H1 (cell line): Measurements from ENCODE around the gene ARHGAP27. TPM values are rescaled to one million over a fixed set of nuclear protein-coding genes. Genes with fewer than 3 reads are reported as not detected.

ENCODE experiments used
- CTCF ChIA-PET: fragments of 300-600 bp; sonication (Branson Sonifier 250); formaldehyde crosslinking; loops from one replicate; lab custom pipeline; 2021; ENCODE audit not compliant: partially characterized antibody; lab: Charles Lee
- POLR2A ChIA-PET: fragments of 300-600 bp; sonication (Branson Sonifier 250); formaldehyde crosslinking; loops from one replicate; lab custom pipeline; 2021; ENCODE audit warnings: inconsistent platforms; ENCODE audit not compliant: partially characterized antibody; lab: Charles Lee
- DNase-seq, 2 experiments: peaks; one replicate each; pipeline versions ENCODE4 v3.0.0 to v3.0.0-alpha.2; 2010 to 2022; ENCODE audit warnings: low spot score in 2 of 2, low read depth in 1 of 2, mixed read lengths in 1 of 2
- FAIRE-seq: peaks from 2 replicates; lab custom pipeline; 2011; peaks lifted over from hg19 to GRCh38; lab: Jason Lieb, UNC
- H2AFZ ChIP-seq: 2 replicates; pipeline ENCODE4 v1.8.1; 2012; ENCODE audit warnings: low read length, inconsistent platforms
- H2AK5ac ChIP-seq: 2 replicates; pipeline ENCODE4 v1.6.1; 2013; ENCODE audit warnings: low read depth, low read length
- H2BK120ac ChIP-seq: replicated peaks from 2 replicates; pipeline ENCODE3; 2013; ENCODE audit warnings: low read depth, low read length, inconsistent platforms
- H2BK12ac ChIP-seq: 2 replicates; pipeline ENCODE4 v1.6.1; 2013; ENCODE audit warnings: low read depth, low read length
- H2BK15ac ChIP-seq: 2 replicates; pipeline ENCODE4 v1.6.1; 2013; ENCODE audit warnings: low read length
- H2BK20ac ChIP-seq: 2 replicates; pipeline ENCODE4 v1.6.1; 2013; ENCODE audit warnings: low read length
- H2BK5ac ChIP-seq: 2 replicates; pipeline ENCODE4 v1.6.1; 2013; ENCODE audit warnings: low read depth, low read length
- H3K14ac ChIP-seq: 2 replicates; pipeline ENCODE4 v1.6.1; 2013; ENCODE audit warnings: inconsistent platforms; ENCODE audit not compliant: insufficient read length
- H3K18ac ChIP-seq: 2 replicates; pipeline ENCODE4 v1.6.1; 2013; ENCODE audit warnings: low read length; ENCODE audit errors: extremely low read depth
- H3K23ac ChIP-seq: 2 replicates; pipeline ENCODE4 v1.6.1; 2013; ENCODE audit warnings: inconsistent platforms; ENCODE audit not compliant: insufficient read length
- H3K23me2 ChIP-seq: 2 replicates; pipeline ENCODE4 v1.6.1; 2013; ENCODE audit warnings: low read depth, low read length
- H3K27ac ChIP-seq: 2 replicates; pipeline ENCODE4 v1.6.1; 2011; ENCODE audit warnings: low read depth, low read length, inconsistent platforms
- H3K27me3 ChIP-seq, 4 experiments: replicated peaks in 1 of 4; 1 replicate in 1 of 4; 2 replicates in 3 of 4; pipeline versions ENCODE4 v1.6.1 to v1.8.1; 2011 to 2013; ENCODE audit warnings: low read length in 3 of 4, mild to moderate bottlenecking in 3 of 4, inconsistent platforms in 2 of 4, mixed read lengths in 2 of 4, moderate library complexity in 1 of 4; ENCODE audit not compliant: control insufficient read depth in 3 of 4, insufficient read depth in 3 of 4; ENCODE audit errors: extremely low read depth in 1 of 4
- H3K36me3 ChIP-seq, 4 experiments: 2 replicates each; pipeline versions ENCODE4 v1.6.1 to v1.8.1; 2011 to 2013; ENCODE audit warnings: mild to moderate bottlenecking in 4 of 4, low read length in 3 of 4, moderate library complexity in 2 of 4, control low read depth in 1 of 4, inconsistent platforms in 1 of 4; ENCODE audit not compliant: insufficient read depth in 4 of 4, control insufficient read depth in 2 of 4
- H3K4ac ChIP-seq: replicated peaks from 2 replicates; pipeline ENCODE3; 2013; ENCODE audit warnings: low read length, low read depth, mixed read lengths, inconsistent platforms; ENCODE audit not compliant: insufficient read length
- H3K4me1 ChIP-seq, 4 experiments: replicated peaks in 1 of 4; 1 replicate in 1 of 4; 2 replicates in 3 of 4; pipeline versions ENCODE4 v1.6.1 to v1.8.1; 2011 to 2013; ENCODE audit warnings: low read length in 3 of 4, inconsistent platforms in 2 of 4, mixed read lengths in 1 of 4; ENCODE audit not compliant: insufficient read depth in 4 of 4, control insufficient read depth in 3 of 4
- H3K4me2 ChIP-seq, 2 experiments: 2 replicates each; pipeline versions ENCODE4 v1.6.1 to v1.8.1; 2011 to 2013; ENCODE audit warnings: low read depth in 2 of 2, low read length in 2 of 2, control low read depth in 1 of 2, inconsistent platforms in 1 of 2, mild to moderate bottlenecking in 1 of 2; ENCODE audit not compliant: insufficient read depth in 1 of 2
- H3K4me3 ChIP-seq, 4 experiments: fragments of 200-600, 300-600 bp in 1 of 4; sonication (generic), shearing (Covaris generic), sonication (Bioruptor Twin) in 1 of 4; 2 replicates each; pipeline versions ENCODE4 v1.5.1 to v1.8.1; 2011 to 2016; ENCODE audit warnings: low read length in 4 of 4, low read depth in 3 of 4, control low read depth in 2 of 4, inconsistent platforms in 2 of 4, mild to moderate bottlenecking in 2 of 4, mixed read lengths in 1 of 4, moderate library complexity in 1 of 4; ENCODE audit not compliant: insufficient read depth in 2 of 4; ENCODE audit errors: extremely low read depth in 1 of 4
- H3K56ac ChIP-seq: replicated peaks from 2 replicates; pipeline ENCODE3; 2013; ENCODE audit warnings: low read depth, mild to moderate bottlenecking, mixed read lengths, low read length, inconsistent platforms; ENCODE audit not compliant: insufficient read length
- H3K79me1 ChIP-seq: 2 replicates; pipeline ENCODE4 v1.6.1; 2013; ENCODE audit warnings: low read depth, low read length, control low read depth
- H3K79me2 ChIP-seq, 2 experiments: 2 replicates each; pipeline versions ENCODE4 v1.6.1 to v1.8.1; 2012 to 2013; ENCODE audit warnings: low read length in 2 of 2, mild to moderate bottlenecking in 2 of 2, inconsistent platforms in 1 of 2; ENCODE audit not compliant: insufficient read depth in 2 of 2, control insufficient read depth in 1 of 2
- H3K9ac ChIP-seq, 4 experiments: replicated peaks in 1 of 4; 1 replicate in 1 of 4; 2 replicates in 3 of 4; pipeline versions ENCODE4 v1.6.1 to v1.8.1; 2011 to 2013; ENCODE audit warnings: low read depth in 3 of 4, low read length in 3 of 4, control low read depth in 2 of 4, mild to moderate bottlenecking in 2 of 4, moderate library complexity in 2 of 4, inconsistent platforms in 1 of 4; ENCODE audit errors: extremely low read depth in 1 of 4
- H3K9me3 ChIP-seq, 2 experiments: 2 replicates each; pipeline versions ENCODE4 v1.6.1 to v1.8.1; 2012 to 2013; ENCODE audit warnings: mild to moderate bottlenecking in 2 of 2, moderate library complexity in 2 of 2, control low read depth in 1 of 2, inconsistent platforms in 1 of 2, low read depth in 1 of 2, low read length in 1 of 2, mixed read lengths in 1 of 2; ENCODE audit not compliant: insufficient read depth in 2 of 2
- H4K20me1 ChIP-seq, 2 experiments: replicated peaks in 1 of 2; 2 replicates each; pipeline versions ENCODE3 to v1.8.1; 2011 to 2013; ENCODE audit warnings: inconsistent platforms in 2 of 2, low read length in 2 of 2, mild to moderate bottlenecking in 1 of 2; ENCODE audit not compliant: insufficient read depth in 2 of 2, control insufficient read depth in 1 of 2
- H4K5ac ChIP-seq: 2 replicates; pipeline ENCODE4 v1.6.1; 2013; ENCODE audit warnings: low read length, low read depth, mixed read lengths, inconsistent platforms; ENCODE audit not compliant: insufficient read length
- H4K8ac ChIP-seq: 2 replicates; pipeline ENCODE4 v1.8.0; 2013; ENCODE audit warnings: mild to moderate bottlenecking, moderate library complexity, low read length, inconsistent platforms; ENCODE audit not compliant: insufficient read depth; ENCODE audit errors: extremely low read depth
- H4K91ac ChIP-seq: replicated peaks from 2 replicates; pipeline ENCODE3; 2013; ENCODE audit warnings: low read length, mixed read lengths, inconsistent platforms; ENCODE audit not compliant: insufficient read length
- CEBPB ChIP-seq: IDR thresholded peaks from 2 replicates; pipeline ENCODE4 v1.6.1; 2012; ENCODE audit warnings: low read depth, low read length
- WGBS, 2 experiments: shearing (Covaris generic) in 1 of 2; methylation state at CpG; one replicate each; pipeline versions ENCODE4 v1.1.6 to v1.1.7; 2013 to 2015; ENCODE audit warnings: low lambda C conversion rate in 2 of 2, mixed read lengths in 2 of 2, inconsistent platforms in 1 of 2, low coverage in 1 of 2, missing lambda C conversion rate in 1 of 2; ENCODE audit not compliant: insufficient replicate concordance in 2 of 2, insufficient coverage in 1 of 2, insufficient read length in 1 of 2; ENCODE audit errors: extremely low coverage in 1 of 2, missing lambda C conversion rate in 1 of 2; 5-methylcytosine and 5-hydroxymethylcytosine counted together
- polyA plus RNA-seq, 7 experiments: library from polyadenylated mRNA; depleted of rRNA in 3 of 7; stranded (reverse) in 5 of 7; unstranded in 2 of 7; fragments of >200 nt in 5 of 7; fragments of 200-250 nt in 2 of 7; gene quantifications; 1 replicate in 5 of 7; 2 replicates in 1 of 7; 4 replicates in 1 of 7; pipeline versions ENCODE4 v1.2.1 to v1.2.3, GENCODE V29; 2011 to 2013; ENCODE audit warnings: missing spikeins in 2 of 7, mixed read lengths in 2 of 7
- total RNA-seq: library from RNA; stranded (reverse); fragmentation: NEBNext Ultra II Directional; extraction: Animal tissue kit (Norgen Biotek cat#: 25700); gene quantifications from 2 replicates; pipeline ENCODE4 v1.2.1, GENCODE V29; 2021

ARHGAP27 gene
- total and polyA plus RNA-seq, 2 of the 8 experiments (the other 6 are each of a cell fraction or from before 2014, with no cell fraction given), result 11.6 to 13.1 TPM

DNA sequence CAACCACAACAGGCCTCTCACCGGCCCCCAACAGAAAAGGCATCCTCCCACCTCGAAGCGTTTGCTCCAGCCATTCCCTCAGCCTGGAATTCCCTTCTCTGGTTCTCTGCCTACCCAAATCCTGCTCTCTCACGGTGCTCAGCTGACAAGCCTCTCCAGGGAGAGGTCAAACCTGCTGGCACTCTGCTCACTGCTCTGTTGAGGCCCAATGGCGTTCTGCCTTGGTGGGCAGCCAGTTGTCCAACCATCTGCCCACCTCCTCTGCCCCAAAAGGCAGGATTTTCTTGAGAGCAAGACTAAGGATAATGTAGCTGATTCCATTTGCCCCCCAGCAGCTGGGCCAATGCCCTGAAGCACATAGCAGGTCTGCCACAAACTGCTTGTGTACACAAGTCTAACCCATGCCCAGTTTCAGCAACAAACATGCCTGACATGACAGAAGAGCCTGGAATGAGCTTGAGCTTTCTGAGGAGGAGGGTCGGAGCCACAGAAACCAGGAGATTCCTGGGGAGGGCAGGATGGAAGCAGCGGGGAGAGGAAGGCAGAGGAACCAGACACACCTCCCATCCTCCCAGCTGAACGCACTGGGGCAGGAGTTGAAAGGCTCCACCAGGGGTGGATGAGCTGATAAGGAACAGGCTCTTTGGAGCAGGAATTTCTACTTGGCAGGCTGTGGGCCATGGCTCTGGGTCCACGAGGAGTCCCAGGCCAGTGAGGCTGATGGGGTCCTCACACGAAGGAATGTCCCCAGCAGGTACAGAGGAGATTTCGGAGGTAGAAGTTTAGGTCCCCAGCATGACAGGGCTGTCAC is 23.9 kb downstream of the ARHGAP27 start:
- Histone ChIP-seq H2BK5ac (no peak overlapping the region), H2BK12ac (no peak overlapping the region), H4K91ac (no peak overlapping the region), H3K9ac (no peak overlapping the region), H3K23ac (no peak overlapping the region), H2BK20ac (no peak overlapping the region), H3K4me3 (no peak overlapping the region), H2AK5ac (no peak overlapping the region), H3K56ac (no peak overlapping the region), H2BK120ac (no peak overlapping the region), H3K4ac (no peak overlapping the region), H3K4me2 (no peak overlapping the region), H4K8ac (no peak overlapping the region), H3K79me2 (no peaks in the 10 kb centered on the region), H4K5ac (no peak overlapping the region), H3K79me1 (peaks cover 6% of the 10 kb centered on the region; the same call in 1 of the 2 replicates), H2AFZ (no peak overlapping the region), H3K36me3 (peaks cover 0 to under 1% (median 0%) of the 10 kb centered on the region in 4 experiments; a peak in 1 of 8 replicates), H4K20me1 (peaks cover 0 to 2% of the 10 kb centered on the region in 2 experiments), H2BK15ac (no peak overlapping the region), H3K18ac (no peak overlapping the region), H3K14ac (no peak overlapping the region), H3K4me1 (peaks cover 0 to 28% (median 13%) of the 10 kb centered on the region in 4 experiments; a peak in 6 of 7 replicates), H3K9me3 (no peaks in the 10 kb centered on the region), H3K27me3 (no peaks in the 10 kb centered on the region), H3K23me2 (peaks cover 2% of the 10 kb centered on the region; the same call in 1 of the 2 replicates), H3K27ac (no peak overlapping the region)
- POLR2A ChIA-PET, result interaction anchor here (1.3 kb wide), 1 partner anchor 17 kb away, joined by 3 read pairs; no protein-coding TSS in a partner anchor
- CTCF ChIA-PET, result interaction anchor here (0.6 to 4.8 kb wide), 8 partner anchors 13 to 363 kb away, joined by 3 to 39 read pairs (median 4); no protein-coding TSS in a partner anchor
- no peak for TF ChIP-seq CEBPB
- no peak for DNase-seq
- 90% methylated on average over 11 of the region's 11 CpGs; no CpG with 5 or more reads in 1 of the 2 experiments for WGBS, 2 experiments
- FAIRE-seq, result no peak
